Uterus (tissue), 2 donors: ENCODE data around the gene CREB3L1.

Source experiments
- CTCF ChIP-seq, 4 experiments: fragments of 200-600 bp in 2 of 4; fragments of 450-650 bp in 2 of 4; sonication (generic) in 2 of 4; IDR thresholded peaks; one replicate each; pipeline ENCODE4 v1.5.1; 2016 to 2019; ENCODE audit warnings: antibody characterized with exemption in 4 of 4, mild to moderate bottlenecking in 2 of 4, moderate library complexity in 1 of 4
- POLR2A ChIP-seq, 2 donors: fragments of 450-650 bp; IDR thresholded peaks; one replicate each; pipeline ENCODE4 v1.6.1; 2016; ENCODE audit warnings: antibody characterized with exemption in 2 of 2, mild to moderate bottlenecking in 1 of 2, moderate library complexity in 1 of 2

DNA sequence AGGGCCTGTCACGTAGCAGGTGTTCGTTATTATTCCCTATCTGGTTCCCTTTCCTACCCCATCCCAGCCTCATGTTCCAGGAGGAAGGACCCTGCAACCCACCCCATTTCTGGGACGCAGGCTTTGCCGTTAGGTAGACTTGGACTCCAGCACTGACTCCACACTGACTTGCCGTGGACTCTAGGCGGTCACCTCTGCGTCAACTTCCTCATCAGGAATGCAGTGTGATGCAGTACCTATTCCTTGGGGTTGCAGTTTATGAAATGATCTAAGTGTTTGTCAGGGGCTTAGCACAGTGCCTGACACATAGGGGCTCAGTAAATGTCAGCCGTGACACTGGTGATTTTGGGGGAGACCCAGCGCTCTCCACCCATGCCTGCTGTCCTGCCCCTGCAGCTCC lies 86.6 kb downstream of the CREB3L1 start:
- TF ChIP-seq POLR2A (IDR thresholded peaks at IDR 0.05) (no peak), CTCF (IDR thresholded peaks at IDR 0.05) (no peak)
